Left renal cortex interstitium (tissue), 4 donors: Measurements from ENCODE around the gene SLC38A3. TPM values are rescaled to one million over a fixed set of nuclear protein-coding genes. Genes with fewer than 3 reads are reported as not detected.

Experiments
- DNase-seq, 4 donors: peaks; one replicate each; pipeline ENCODE4 v3.0.0-alpha.2; 2013; ENCODE audit warnings: low read depth in 4 of 4, low spot score in 2 of 4, missing footprints in 1 of 4
- polyA plus RNA-seq, 4 donors: library from polyadenylated mRNA; unstranded; fragments of 120-200 nt; gene quantifications; one replicate each; pipeline ENCODE4 v1.2.1, GENCODE V29; 2013; ENCODE audit not compliant: insufficient read length in 4 of 4

Gene SLC38A3
- polyA plus RNA-seq, 4 donors: 4.4 to 8.4 (median 7.8) TPM

- DNase-seq: no peak
Measured at GRCh38 chr3:50190936-50191660, 14.0 kb upstream of the SLC38A3 start, which contains the start of gene GNAT1. Gene GNAT1 (plus strand): TSS chr3:50191610. CDS start chr3:50191726, 116 bp downstream.

- DNase-seq: no peak
Measured at GRCh38 chr3:50192124-50192523, 12.9 kb upstream of the SLC38A3 start.

- DNase-seq: peak in 2 of 4 donors; percentile 49 to 66
Measured at GRCh38 chr3:50192689-50193141, 12.4 kb upstream of the SLC38A3 start.

GRCh38 chr3:50193286-50193685 lies 11.8 kb upstream of the SLC38A3 start:
- no peak for DNase-seq

GRCh38 chr3:50193746-50194127 lies 11.3 kb upstream of the SLC38A3 start:
- no peak for DNase-seq

- DNase-seq: peak in 1 of 4 donors; percentile 40
Measured at GRCh38 chr3:50194128-50194902, 10.8 kb upstream of the SLC38A3 start.

- DNase-seq: no peak
Measured at GRCh38 chr3:50194903-50195500, 10.1 kb upstream of the SLC38A3 start.

GRCh38 chr3:50195501-50196252 lies 9.4 kb upstream of the SLC38A3 start:
- DNase-seq: no peak

- no peak for DNase-seq
Measured at GRCh38 chr3:50196253-50196801, 8.7 kb upstream of the SLC38A3 start.

- no peak for DNase-seq
Measured at GRCh38 chr3:50201573-50202315, 3.3 kb upstream of the SLC38A3 start.

- no peak for DNase-seq
Measured at GRCh38 chr3:50202353-50203112, 2.5 kb upstream of the SLC38A3 start.

GRCh38 chr3:50203113-50203808 lies 1.8 kb upstream of the SLC38A3 start:
- DNase-seq: no peak

- no peak for DNase-seq
Measured at GRCh38 chr3:50203809-50204803, 965 bp upstream of the SLC38A3 start.

- DNase-seq: no peak
Measured at GRCh38 chr3:50205413-50206276, 574 bp downstream of the SLC38A3 start.

GRCh38 chr3:50207359-50208042 lies 2.4 kb downstream of the SLC38A3 start:
- DNase-seq: no peak
